C4-2B (cell line): Measurements from ENCODE around the gene TSPAN1.

ENCODE experiments used
- CTCF ChIP-seq: fragments of 450-650 bp; conservative IDR thresholded peaks from 2 replicates; pipeline ENCODE4 v1.5.1; 2017; ENCODE audit warnings: mild to moderate bottlenecking
- ZFX ChIP-seq: fragments of 450-650 bp; IDR thresholded peaks from 2 replicates; pipeline ENCODE4 v1.6.1; 2017

- no peak for TF ChIP-seq CTCF
- TF ChIP-seq ZFX: no peak
Measured at GRCh38 chr1:46193285-46193684, 18.4 kb downstream of the TSPAN1 start.
